ENCODE results near the gene SLFN12L.

SLFN12L gene

GRCh38 chr17:35432176-35433074 is 105.1 kb downstream of the SLFN12L start, which contains the start of gene SLFN12:
Gene SLFN12 (minus strand): TSS chr17:35432500. CDS start chr17:35423028, 9,472 bp downstream.
- no peak for DNase-seq (ENCODE audit: low read depth)

GRCh38 chr17:35429702-35430101 is 107.8 kb downstream of the SLFN12L start:
- DNase-seq (ENCODE audit: low read depth), result no peak

- DNase-seq (ENCODE audit: low read depth), result no peak
Observed at GRCh38 chr17:35428229-35428628, 109.2 kb downstream of the SLFN12L start.

- DNase-seq (ENCODE audit: low read depth), result no peak
Observed at GRCh38 chr17:35423761-35424160, 113.7 kb downstream of the SLFN12L start.

All from stimulated activated CD8-positive, alpha-beta memory T cell treated with anti-CD3 and anti-CD28 coated beads, Interleukin-4, amount 100 ng/mL, for 24 hours (primary cell).